ENCODE measurements around the gene MDM4.

The MDM4 gene

DNA sequence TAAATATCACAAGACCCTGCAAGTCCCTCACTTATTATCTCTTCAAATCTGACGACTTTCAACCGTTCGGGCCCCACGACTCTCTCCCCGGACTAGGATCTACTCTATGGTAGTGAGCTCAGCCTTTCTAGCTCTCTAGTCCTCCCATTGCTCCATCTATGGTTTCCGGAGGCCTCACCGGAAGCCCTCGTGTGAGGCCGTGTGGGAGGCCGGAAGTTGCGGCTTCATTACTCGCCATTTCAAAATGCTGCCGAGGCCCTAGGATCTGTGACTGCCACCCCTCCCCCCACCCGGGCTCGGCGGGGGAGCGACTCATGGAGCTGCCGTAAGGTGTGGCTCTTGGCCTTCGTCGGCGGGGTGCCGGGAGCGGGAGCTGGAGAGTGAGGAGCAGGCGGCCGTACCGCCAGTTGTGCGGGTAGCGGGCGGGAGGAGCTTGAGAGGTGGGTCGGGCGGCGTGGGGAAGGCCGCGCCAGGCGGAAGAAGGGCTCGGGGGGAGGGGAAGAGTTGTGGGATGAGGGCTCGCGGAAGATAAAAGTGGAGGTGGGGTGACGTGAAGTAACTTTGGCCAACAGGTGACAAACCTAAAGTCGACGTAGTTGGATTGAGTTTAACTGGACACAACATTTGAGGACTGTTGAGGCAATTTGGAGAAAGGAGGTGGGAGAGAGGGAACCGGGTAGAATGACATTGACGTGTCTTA lies at the start of gene MDM4:
Gene MDM4 (plus strand): TSS at position 227 of the 700 bp plus-strand sequence. CDS start 9,113 bp downstream, outside the sequence.
- Mint-ChIP-seq H3K9me3 (no peaks in the 10 kb centered on the region), H3K4me3 (no peak within 1 kb of the TSS), H3K4me1 (peaks cover 64% of the 10 kb centered on the region), H3K27me3 (no peaks in the 10 kb centered on the region), H3K27ac (no peak within 1 kb of the TSS), H3K36me3 (peaks cover 14% of the 10 kb centered on the region)

GRCh38 chr1:204466416-204467405 lies 49.5 kb upstream of the MDM4 start:
- Mint-ChIP-seq H3K4me1 (peaks cover 37% of the 10 kb centered on the region), H3K4me3 (no peak overlapping the region), H3K27me3 (no peaks in the 10 kb centered on the region), H3K36me3 (peaks cover 18% of the 10 kb centered on the region), H3K9me3 (no peaks in the 10 kb centered on the region), H3K27ac (no peak overlapping the region)

GRCh38 chr1:204468206-204468605 lies 48.0 kb upstream of the MDM4 start:
- no peak overlapping the region for H3K4me3 Mint-ChIP-seq

GRCh38 chr1:204468766-204469302 lies 47.4 kb upstream of the MDM4 start:
- H3K4me1 Mint-ChIP-seq: peaks cover 16% of the 10 kb centered on the region
- no peaks in the 10 kb centered on the region for H3K27me3 Mint-ChIP-seq
- no peaks in the 10 kb centered on the region for H3K9me3 Mint-ChIP-seq
- peaks cover 20% of the 10 kb centered on the region for H3K36me3 Mint-ChIP-seq
- no peak overlapping the region for H3K27ac Mint-ChIP-seq
- no peak overlapping the region for H3K4me3 Mint-ChIP-seq

More at GRCh38 chr1:204468206-204468605, 48.0 kb upstream of the MDM4 start:
- peaks cover 20% of the 10 kb centered on the region for H3K36me3 Mint-ChIP-seq
- H3K27ac Mint-ChIP-seq: no peak overlapping the region
- H3K4me1 Mint-ChIP-seq: peaks cover 23% of the 10 kb centered on the region
- H3K27me3 Mint-ChIP-seq: no peaks in the 10 kb centered on the region
- no peaks in the 10 kb centered on the region for H3K9me3 Mint-ChIP-seq

- Mint-ChIP-seq H3K36me3 (peaks cover 20% of the 10 kb centered on the region), H3K4me1 (peaks cover 13% of the 10 kb centered on the region), H3K27me3 (no peaks in the 10 kb centered on the region), H3K27ac (no peak overlapping the region), H3K4me3 (no peak overlapping the region), H3K9me3 (no peaks in the 10 kb centered on the region)
Measured at GRCh38 chr1:204469304-204469703, 46.9 kb upstream of the MDM4 start.

GRCh38 chr1:204471687-204472086 lies 44.5 kb upstream of the MDM4 start:
- H3K27me3 Mint-ChIP-seq: no peaks in the 10 kb centered on the region
- H3K4me3 Mint-ChIP-seq: no peak overlapping the region
- H3K9me3 Mint-ChIP-seq: no peaks in the 10 kb centered on the region
- H3K4me1 Mint-ChIP-seq: peaks cover 22% of the 10 kb centered on the region
- no peak overlapping the region for H3K27ac Mint-ChIP-seq
- H3K36me3 Mint-ChIP-seq: peaks cover 17% of the 10 kb centered on the region

- peaks cover 17% of the 10 kb centered on the region for H3K36me3 Mint-ChIP-seq
- no peaks in the 10 kb centered on the region for H3K27me3 Mint-ChIP-seq
- no peak overlapping the region for H3K27ac Mint-ChIP-seq
- H3K4me1 Mint-ChIP-seq: peaks cover 32% of the 10 kb centered on the region
- no peaks in the 10 kb centered on the region for H3K9me3 Mint-ChIP-seq
- no peak overlapping the region for H3K4me3 Mint-ChIP-seq
Measured at GRCh38 chr1:204472660-204473059, 43.5 kb upstream of the MDM4 start.

- peaks cover 36% of the 10 kb centered on the region for H3K4me1 Mint-ChIP-seq
- H3K36me3 Mint-ChIP-seq: peaks cover 14% of the 10 kb centered on the region
- no peak overlapping the region for H3K4me3 Mint-ChIP-seq
- no peaks in the 10 kb centered on the region for H3K27me3 Mint-ChIP-seq
- H3K9me3 Mint-ChIP-seq: no peaks in the 10 kb centered on the region
- H3K27ac Mint-ChIP-seq: no peak overlapping the region
Measured at GRCh38 chr1:204473400-204473965, 42.7 kb upstream of the MDM4 start.

DNA sequence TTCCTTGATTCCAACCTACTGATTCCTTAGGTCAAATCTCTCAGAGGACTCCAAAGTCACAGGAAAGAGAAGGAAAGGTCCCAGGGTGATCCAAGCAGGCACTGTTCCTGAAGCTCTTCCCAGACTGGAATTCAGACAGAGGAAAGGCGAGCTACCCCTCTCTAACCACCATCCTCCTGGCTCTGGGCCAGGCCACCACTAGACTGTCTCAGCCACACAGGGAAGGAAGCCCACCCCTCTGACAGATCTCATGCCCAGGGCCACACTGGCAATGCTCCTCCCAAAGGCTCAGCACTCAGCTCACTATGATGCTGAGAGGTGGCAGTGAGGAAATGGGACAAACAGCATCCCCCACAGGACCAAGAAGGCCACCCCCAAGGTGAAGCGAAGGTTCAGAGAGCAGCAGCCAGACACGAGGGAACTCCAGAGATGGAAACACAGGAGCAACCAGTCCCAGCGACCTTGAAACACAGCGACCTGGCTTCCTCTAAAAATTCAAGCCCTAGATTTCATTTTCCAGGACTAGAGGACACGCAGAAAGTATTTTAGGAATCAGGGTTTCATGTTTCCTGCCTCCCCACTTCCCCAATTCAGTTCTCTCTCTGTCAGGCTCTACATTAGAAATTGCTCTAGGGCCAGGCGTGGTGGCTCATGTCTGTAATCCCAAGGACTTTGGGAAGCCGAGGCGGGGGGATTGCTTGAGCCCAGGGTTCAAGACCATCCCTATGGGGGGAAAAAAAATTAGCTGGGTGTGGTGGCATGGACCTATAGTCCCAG lies 40.4 kb upstream of the MDM4 start:
- no peaks in the 10 kb centered on the region for H3K27me3 Mint-ChIP-seq
- peaks cover 58% of the 10 kb centered on the region for H3K4me1 Mint-ChIP-seq
- H3K4me3 Mint-ChIP-seq: no peak overlapping the region
- peaks cover 2% of the 10 kb centered on the region for H3K36me3 Mint-ChIP-seq
- H3K27ac Mint-ChIP-seq: peak overlapping the region; percentile 30
- H3K9me3 Mint-ChIP-seq: no peaks in the 10 kb centered on the region

GRCh38 chr1:204476563-204476962 lies 39.6 kb upstream of the MDM4 start:
- peaks cover 65% of the 10 kb centered on the region for H3K4me1 Mint-ChIP-seq
- H3K27me3 Mint-ChIP-seq: no peaks in the 10 kb centered on the region
- peaks cover 2% of the 10 kb centered on the region for H3K36me3 Mint-ChIP-seq
- no peak overlapping the region for H3K4me3 Mint-ChIP-seq
- H3K27ac Mint-ChIP-seq: no peak overlapping the region
- no peaks in the 10 kb centered on the region for H3K9me3 Mint-ChIP-seq

GRCh38 chr1:204477036-204477740 lies 39.0 kb upstream of the MDM4 start:
- H3K36me3 Mint-ChIP-seq: peaks cover 2% of the 10 kb centered on the region
- H3K4me1 Mint-ChIP-seq: peaks cover 66% of the 10 kb centered on the region
- no peak overlapping the region for H3K4me3 Mint-ChIP-seq
- no peaks in the 10 kb centered on the region for H3K27me3 Mint-ChIP-seq
- peak overlapping the region; percentile 23 for H3K27ac Mint-ChIP-seq
- H3K9me3 Mint-ChIP-seq: no peaks in the 10 kb centered on the region

DNA sequence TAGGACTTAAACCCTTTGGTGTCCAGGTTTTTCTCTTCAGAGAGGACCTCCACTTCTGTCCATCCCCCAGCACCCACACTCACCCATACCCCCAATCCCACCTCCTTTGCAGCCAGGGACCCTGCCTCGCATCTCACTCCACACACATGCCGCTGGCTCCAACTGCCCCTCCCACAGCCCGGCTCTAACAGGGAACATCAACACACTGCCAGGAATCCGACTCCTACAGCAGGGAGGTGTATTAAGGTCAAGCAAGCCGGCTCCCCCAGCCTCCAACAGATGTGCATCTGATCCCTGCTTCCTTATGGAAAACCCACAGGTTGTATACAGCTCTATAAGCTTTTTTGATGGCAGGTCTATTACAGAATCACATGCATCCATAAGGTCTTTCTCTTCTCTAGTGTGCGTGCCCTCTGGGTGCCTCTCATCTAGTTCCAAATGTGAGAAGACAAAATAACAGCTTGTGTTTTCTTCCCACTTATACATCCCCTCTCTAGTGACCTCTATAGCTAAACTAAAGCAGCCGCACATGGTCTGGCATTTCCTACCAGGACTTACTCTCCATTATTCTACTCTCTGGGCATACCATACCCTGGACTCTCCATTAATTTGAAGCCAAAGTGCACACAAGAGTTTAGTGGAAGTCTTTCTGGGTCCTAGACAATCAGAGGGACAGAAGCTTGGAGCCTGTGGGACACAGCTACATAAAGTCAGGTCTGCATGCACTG lies 37.9 kb upstream of the MDM4 start:
- no peak overlapping the region for H3K27ac Mint-ChIP-seq

DNA sequence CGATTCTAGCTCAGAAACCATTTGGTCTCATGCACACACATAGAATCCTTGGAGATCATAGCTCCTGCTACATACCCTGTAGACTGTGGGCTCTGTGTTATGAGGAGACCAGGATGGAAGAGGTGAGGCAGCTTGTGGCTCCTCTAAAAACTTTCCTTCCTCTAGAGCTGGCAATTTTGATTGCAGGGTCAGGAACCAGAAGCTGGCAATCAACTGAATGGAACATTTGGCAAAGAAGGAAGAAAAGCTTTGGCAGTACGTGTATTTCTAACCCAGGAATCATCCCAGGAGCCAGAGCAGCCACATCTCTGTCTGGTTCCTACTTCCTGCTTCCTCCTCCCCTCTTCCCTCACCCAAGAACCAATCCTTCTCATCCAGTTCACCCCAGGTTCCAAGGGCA lies 37.3 kb upstream of the MDM4 start:
- Mint-ChIP-seq H3K9me3 (no peaks in the 10 kb centered on the region), H3K27ac (no peak overlapping the region), H3K27me3 (no peaks in the 10 kb centered on the region), H3K36me3 (no peaks in the 10 kb centered on the region), H3K4me3 (no peak overlapping the region), H3K4me1 (peaks cover 73% of the 10 kb centered on the region)

More for the DNA sequence above, 37.9 kb upstream of the MDM4 start:
- Mint-ChIP-seq H3K4me3 (no peak overlapping the region), H3K27me3 (no peaks in the 10 kb centered on the region), H3K4me1 (peaks cover 71% of the 10 kb centered on the region), H3K9me3 (no peaks in the 10 kb centered on the region), H3K36me3 (no peaks in the 10 kb centered on the region)

Data from activated naive CD4-positive, alpha-beta T cell treated with anti-CD3 and anti-CD28 coated beads, Interleukin-2, amount 50 U/mL, for 24 hours (primary cell).